Hepatocyte (in vitro differentiated cells): ENCODE results near the gene TMEM176A. TPM values are rescaled to one million over a fixed set of nuclear protein-coding genes. Genes with fewer than 3 reads are reported as not detected.

Source experiments
- DNase-seq: peaks from one replicate; pipeline ENCODE4 v3.0.0-alpha.2; 2016; ENCODE audit warnings: low spot score
- H2AFZ ChIP-seq: fragments of 200-600 bp; sonication (generic); 2 replicates; pipeline ENCODE4 v1.6.0; 2016; ENCODE audit warnings: antibody characterized with exemption, mild to moderate bottlenecking
- H3K27ac ChIP-seq: fragments of 200-600 bp; sonication (generic); 2 replicates; pipeline ENCODE4 v1.5.1; 2016; ENCODE audit warnings: mild to moderate bottlenecking
- H3K27me3 ChIP-seq: fragments of 200-600 bp; sonication (generic); 2 replicates; pipeline ENCODE4 v1.6.1; 2016
- H3K36me3 ChIP-seq: fragments of 200-600 bp; sonication (generic); replicated peaks from 2 replicates; pipeline ENCODE4 v1.5.1; 2016; ENCODE audit warnings: low read depth; ENCODE audit not compliant: insufficient read depth
- H3K4me1 ChIP-seq: fragments of 200-600 bp; sonication (generic); 2 replicates; pipeline ENCODE4 v1.5.1; 2016; ENCODE audit warnings: mild to moderate bottlenecking, moderate library complexity; ENCODE audit not compliant: insufficient read depth
- H3K4me2 ChIP-seq: fragments of 200-600 bp; sonication (generic); 2 replicates; pipeline ENCODE4 v1.6.0; 2016
- H3K4me3 ChIP-seq: fragments of 200-600 bp; sonication (generic); 2 replicates; pipeline ENCODE4 v1.5.1; 2016; ENCODE audit warnings: mild to moderate bottlenecking
- H3K79me2 ChIP-seq: fragments of 200-600 bp; sonication (generic); 2 replicates; pipeline ENCODE4 v1.6.0; 2017; ENCODE audit warnings: mild to moderate bottlenecking
- H3K9me2 ChIP-seq: fragments of 200-600 bp; sonication (generic); replicated peaks from 2 replicates; pipeline ENCODE4 v1.6.0; 2017; ENCODE audit warnings: mild to moderate bottlenecking; ENCODE audit not compliant: insufficient read depth
- H3K9me3 ChIP-seq: fragments of 200-600 bp; sonication (generic); 2 replicates; pipeline ENCODE4 v1.5.1; 2016; ENCODE audit warnings: low read depth, mild to moderate bottlenecking
- H4K20me1 ChIP-seq: fragments of 200-600 bp; sonication (generic); 2 replicates; pipeline ENCODE4 v1.6.0; 2016; ENCODE audit warnings: mild to moderate bottlenecking; ENCODE audit not compliant: insufficient read depth, poor library complexity, severe bottlenecking
- EZH2 ChIP-seq: fragments of 200-600 bp; sonication (generic); IDR thresholded peaks from 2 replicates; pipeline ENCODE4 v1.6.1; 2016; ENCODE audit warnings: antibody characterized with exemption, mild to moderate bottlenecking, borderline replicate concordance
- EZH2phosphoT487 ChIP-seq: fragments of 200-600 bp; sonication (generic); IDR thresholded peaks from one replicate; pipeline ENCODE4 v1.6.1; 2018; ENCODE audit warnings: antibody characterized with exemption, mild to moderate bottlenecking, low read depth, moderate library complexity; ENCODE audit not compliant: unreplicated experiment, severe bottlenecking
- WGBS: methylation state at CpG from one replicate; pipeline ENCODE4 v1.1.6; 2016; ENCODE audit warnings: low lambda C conversion rate; ENCODE audit errors: missing lambda C conversion rate; 5-methylcytosine and 5-hydroxymethylcytosine counted together
- polyA plus RNA-seq: library from polyadenylated mRNA; unstranded; fragments of >200 nt; fragmentation: Nextera tagmentation; extraction: Ambion mirVana; gene quantifications from 2 replicates; pipeline ENCODE4 v1.2.1, GENCODE V29; 2016
- total RNA-seq: library from RNA; depleted of rRNA; stranded (reverse); fragments of >200 nt; gene quantifications from 2 replicates; pipeline ENCODE4 v1.2.3, GENCODE V29; 2014
- TF ChIP-seq, protein P1 (sequence below): fragments of 200-600 bp; sonication (generic); IDR thresholded peaks from 2 replicates; pipeline ENCODE4 v1.5.1; 2016; ENCODE audit warnings: antibody characterized with exemption, mild to moderate bottlenecking; ENCODE audit not compliant: poor library complexity

Gene TMEM176A
- total and polyA plus RNA-seq, 2 experiments from 2014 or later: 202 to 343 TPM

DNA sequence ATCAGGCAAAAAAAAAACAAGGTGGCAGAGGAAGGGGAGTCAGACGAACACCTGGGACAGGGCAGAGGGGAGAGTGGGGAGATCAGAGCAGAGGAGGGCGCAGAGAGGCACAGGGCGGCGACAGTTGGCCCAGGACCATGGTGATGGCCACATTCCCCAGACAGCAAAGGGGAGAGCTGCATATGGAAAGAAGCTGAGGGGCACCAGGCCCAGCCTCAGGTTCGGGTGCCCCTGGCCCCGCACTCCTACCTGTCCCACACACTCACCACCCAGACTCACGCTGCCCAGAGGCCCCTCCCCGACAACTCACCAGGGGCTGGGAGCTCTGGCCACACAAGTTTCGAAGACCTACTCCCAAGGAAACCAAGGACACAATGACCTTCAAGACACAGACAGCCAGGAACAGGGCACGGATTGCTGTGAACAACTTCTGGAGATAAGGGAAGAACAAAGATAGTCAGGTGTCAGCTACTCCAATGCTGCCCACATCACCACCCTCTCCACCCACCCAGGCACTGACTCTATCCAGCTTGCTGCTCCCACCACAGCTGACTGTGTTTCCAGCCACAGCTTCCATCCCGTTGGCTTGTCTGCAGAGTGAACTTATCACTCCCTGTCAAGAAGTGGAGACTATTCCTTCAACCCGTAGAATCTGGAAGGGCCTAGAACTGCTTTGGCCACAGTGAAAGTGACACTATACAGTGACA, 8.7 kb upstream of the TMEM176A start:
- no peaks in the 10 kb centered on the region for H3K36me3 ChIP-seq
- H3K9me2 ChIP-seq: no peaks in the 10 kb centered on the region
- no peaks in the 10 kb centered on the region for H4K20me1 ChIP-seq
- no peaks in the 10 kb centered on the region for H3K9me3 ChIP-seq
- peaks cover 14% of the 10 kb centered on the region for H3K4me1 ChIP-seq
- TF ChIP-seq EZH2phosphoT487 (no peak), EZH2 (no peak)
- TF ChIP-seq, protein P1, sequence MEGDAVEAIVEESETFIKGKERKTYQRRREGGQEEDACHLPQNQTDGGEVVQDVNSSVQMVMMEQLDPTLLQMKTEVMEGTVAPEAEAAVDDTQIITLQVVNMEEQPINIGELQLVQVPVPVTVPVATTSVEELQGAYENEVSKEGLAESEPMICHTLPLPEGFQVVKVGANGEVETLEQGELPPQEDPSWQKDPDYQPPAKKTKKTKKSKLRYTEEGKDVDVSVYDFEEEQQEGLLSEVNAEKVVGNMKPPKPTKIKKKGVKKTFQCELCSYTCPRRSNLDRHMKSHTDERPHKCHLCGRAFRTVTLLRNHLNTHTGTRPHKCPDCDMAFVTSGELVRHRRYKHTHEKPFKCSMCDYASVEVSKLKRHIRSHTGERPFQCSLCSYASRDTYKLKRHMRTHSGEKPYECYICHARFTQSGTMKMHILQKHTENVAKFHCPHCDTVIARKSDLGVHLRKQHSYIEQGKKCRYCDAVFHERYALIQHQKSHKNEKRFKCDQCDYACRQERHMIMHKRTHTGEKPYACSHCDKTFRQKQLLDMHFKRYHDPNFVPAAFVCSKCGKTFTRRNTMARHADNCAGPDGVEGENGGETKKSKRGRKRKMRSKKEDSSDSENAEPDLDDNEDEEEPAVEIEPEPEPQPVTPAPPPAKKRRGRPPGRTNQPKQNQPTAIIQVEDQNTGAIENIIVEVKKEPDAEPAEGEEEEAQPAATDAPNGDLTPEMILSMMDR: no peak
- 91% methylated on average over 12 of the region's 12 CpGs for WGBS
- H3K27me3 ChIP-seq: no peaks in the 10 kb centered on the region
- no peak overlapping the region for H3K4me3 ChIP-seq
- no peak for DNase-seq
- no peak overlapping the region for H3K4me2 ChIP-seq
- H2AFZ ChIP-seq: no peak overlapping the region
- H3K27ac ChIP-seq: no peak overlapping the region
- no peaks in the 10 kb centered on the region for H3K79me2 ChIP-seq

DNA sequence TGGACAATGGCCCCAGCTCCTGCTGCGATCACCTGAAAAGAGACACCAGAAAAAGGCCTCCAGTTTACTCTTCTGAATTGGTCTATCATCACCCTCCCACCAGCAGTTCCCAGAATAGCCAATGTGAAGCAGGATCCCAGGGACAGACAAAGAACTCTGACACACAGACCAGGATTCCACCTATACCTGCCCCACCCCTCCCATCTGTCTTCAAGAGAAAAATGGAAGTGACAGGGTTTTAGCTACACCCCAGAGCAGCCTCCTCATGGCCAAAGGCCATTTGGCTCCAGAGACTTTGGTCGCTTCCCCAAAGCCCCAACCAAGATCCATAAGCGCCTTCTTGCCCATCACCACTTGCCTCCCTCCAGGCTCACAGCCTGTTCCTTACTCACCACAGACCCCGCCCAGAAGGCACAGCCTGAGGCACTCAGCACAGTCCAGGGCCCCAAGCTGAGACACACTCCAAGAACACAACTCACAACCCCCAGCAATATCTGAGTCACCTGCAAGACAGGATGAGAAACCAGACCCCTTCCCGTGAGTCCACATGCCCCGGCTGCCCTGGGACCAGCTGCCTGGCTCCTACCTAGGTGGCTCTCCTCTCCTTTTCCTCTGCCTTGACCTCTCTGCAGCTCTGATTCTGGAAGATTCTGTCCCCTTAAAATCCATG, 6.9 kb upstream of the TMEM176A start:
- H3K36me3 ChIP-seq: no peaks in the 10 kb centered on the region
- no peak overlapping the region for H3K4me3 ChIP-seq
- no peaks in the 10 kb centered on the region for H3K9me3 ChIP-seq
- no peaks in the 10 kb centered on the region for H3K9me2 ChIP-seq
- no peaks in the 10 kb centered on the region for H3K4me1 ChIP-seq
- no peak overlapping the region for H2AFZ ChIP-seq
- no peak overlapping the region for H3K27ac ChIP-seq
- peaks cover 5% of the 10 kb centered on the region for H3K27me3 ChIP-seq
- H4K20me1 ChIP-seq: no peaks in the 10 kb centered on the region
- TF ChIP-seq EZH2: no peak
- no peak for TF ChIP-seq EZH2phosphoT487
- TF ChIP-seq, protein P1: no peak
- H3K4me2 ChIP-seq: no peak overlapping the region
- peaks cover 3% of the 10 kb centered on the region for H3K79me2 ChIP-seq
- DNase-seq: no peak
- WGBS: 87% methylated on average over 6 of the region's 6 CpGs

DNA sequence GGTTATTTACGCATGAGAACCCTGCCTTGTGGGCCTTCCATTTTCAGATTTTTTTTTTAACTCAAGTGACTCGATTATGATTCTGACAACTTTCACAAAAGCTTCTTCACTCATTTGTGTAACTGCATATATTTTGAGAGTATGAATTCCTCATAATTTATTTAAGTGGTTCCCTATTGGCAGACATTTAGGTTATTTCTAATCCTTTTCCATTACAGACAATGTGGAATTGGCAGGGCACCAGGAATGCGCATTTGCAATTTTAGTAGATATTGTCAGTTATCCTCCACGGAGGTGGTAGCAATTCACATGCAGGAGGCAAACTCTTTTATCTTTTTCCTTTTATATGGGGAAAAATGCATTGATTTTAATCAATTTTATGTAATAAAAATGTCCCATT, 2.9 kb upstream of the TMEM176A start:
- Histone ChIP-seq H3K27me3 (peaks cover 32% of the 10 kb centered on the region), H3K4me3 (no peak overlapping the region), H3K9me3 (no peaks in the 10 kb centered on the region), H3K9me2 (no peaks in the 10 kb centered on the region), H3K36me3 (no peaks in the 10 kb centered on the region), H2AFZ (no peak overlapping the region), H3K27ac (no peak overlapping the region), H3K4me1 (no peaks in the 10 kb centered on the region), H4K20me1 (no peaks in the 10 kb centered on the region), H3K4me2 (no peak overlapping the region), H3K79me2 (peaks cover 11% of the 10 kb centered on the region)
- TF ChIP-seq EZH2 (no peak), EZH2phosphoT487 (no peak)
- TF ChIP-seq, protein P1: no peak
- 77% methylated on average over 4 of the region's 4 CpGs for WGBS
- no peak for DNase-seq
